Measurements from ENCODE around the gene NCS1.

Gene NCS1

DNA sequence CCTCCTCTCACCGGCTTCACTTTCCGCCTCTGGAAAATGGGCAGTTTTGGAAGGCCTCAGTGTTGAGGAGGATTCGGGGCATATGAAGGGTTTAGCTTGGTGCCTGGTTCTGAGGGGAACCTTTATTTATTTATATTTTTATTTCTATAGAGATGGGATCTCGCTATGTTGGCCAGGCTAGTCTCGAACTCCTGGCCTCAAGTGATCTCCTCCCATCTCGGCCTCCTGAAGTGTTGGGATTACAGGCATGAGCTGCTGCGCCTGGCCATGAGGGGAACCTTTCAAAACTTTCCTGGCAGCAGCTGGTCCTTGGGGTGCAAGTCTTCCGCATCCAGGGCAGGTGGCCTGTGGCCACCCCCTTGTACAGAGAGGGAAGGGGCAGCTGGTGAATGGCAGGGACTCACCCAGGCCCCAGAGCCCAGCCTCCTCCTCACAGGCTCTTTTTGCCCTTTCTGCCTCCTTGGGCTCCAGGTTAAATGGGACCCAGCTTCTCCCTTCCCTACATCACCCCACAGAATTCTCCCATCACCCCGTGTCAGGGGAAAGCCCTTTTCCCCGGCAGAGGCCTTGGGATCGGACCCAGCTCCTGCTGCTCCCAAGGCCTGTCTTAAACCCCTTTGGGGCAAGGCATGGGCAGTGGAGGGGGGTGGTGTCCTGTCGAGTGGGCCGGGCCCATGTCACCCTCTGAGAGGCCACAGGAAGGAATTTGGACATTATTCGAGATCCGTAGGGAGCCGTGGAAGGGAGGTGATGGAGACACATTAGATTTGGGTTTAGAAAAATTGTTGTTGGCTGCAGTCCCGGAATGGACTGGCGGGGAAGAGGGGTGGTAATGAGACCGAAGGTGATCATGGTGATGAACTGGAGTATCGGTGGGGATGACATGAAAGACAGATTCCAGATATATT is 5.9 kb downstream of the NCS1 start:
- DNase-seq: no peak

DNA sequence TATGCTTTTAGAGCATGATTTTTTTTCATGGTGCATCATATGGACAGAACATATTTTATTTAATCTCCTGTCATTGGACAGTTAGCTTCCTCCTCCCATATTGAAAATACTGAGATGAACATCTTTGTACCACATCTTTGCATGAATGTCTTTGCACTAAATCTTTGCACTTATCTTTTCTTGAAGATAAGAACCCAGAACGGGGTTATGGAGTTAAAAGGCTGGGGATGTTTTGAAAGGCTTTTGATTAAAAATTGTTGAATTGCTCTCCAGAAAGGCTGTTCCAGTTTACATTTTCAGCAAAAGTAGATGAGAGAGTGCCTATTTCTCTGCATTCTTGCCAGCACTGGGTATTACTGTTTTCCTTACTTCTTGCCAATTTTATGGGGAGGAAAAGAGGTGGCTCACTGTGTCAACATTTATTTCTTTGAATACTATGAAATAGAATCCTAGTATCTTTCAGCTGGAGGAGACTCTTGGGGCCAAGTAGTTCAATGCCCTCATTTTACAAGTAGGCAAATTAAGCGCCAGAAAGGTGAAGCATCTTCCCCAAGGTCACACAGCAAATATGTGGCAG is 7.2 kb downstream of the NCS1 start:
- DNase-seq: no peak

DNA sequence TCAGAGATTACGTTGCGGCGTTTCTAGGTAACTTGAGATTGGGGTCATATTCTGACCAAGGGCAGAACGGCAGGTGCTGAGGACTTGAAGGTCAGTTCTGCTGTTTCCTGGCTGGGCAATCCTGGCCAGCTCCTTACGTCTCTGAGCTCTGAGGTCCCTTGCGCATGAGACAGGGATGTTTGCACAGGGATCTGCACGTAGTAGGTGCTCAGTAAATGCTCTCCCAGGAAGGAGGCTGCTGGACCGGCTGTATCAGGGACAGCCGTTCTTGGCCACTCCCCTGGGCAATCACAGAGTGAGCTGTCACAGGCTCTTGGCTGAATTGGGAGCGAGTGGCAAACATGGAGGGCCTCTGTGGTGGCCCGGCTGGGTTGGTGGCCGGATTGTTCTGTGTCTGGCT is 8.3 kb downstream of the NCS1 start:
- no peak for DNase-seq

DNA sequence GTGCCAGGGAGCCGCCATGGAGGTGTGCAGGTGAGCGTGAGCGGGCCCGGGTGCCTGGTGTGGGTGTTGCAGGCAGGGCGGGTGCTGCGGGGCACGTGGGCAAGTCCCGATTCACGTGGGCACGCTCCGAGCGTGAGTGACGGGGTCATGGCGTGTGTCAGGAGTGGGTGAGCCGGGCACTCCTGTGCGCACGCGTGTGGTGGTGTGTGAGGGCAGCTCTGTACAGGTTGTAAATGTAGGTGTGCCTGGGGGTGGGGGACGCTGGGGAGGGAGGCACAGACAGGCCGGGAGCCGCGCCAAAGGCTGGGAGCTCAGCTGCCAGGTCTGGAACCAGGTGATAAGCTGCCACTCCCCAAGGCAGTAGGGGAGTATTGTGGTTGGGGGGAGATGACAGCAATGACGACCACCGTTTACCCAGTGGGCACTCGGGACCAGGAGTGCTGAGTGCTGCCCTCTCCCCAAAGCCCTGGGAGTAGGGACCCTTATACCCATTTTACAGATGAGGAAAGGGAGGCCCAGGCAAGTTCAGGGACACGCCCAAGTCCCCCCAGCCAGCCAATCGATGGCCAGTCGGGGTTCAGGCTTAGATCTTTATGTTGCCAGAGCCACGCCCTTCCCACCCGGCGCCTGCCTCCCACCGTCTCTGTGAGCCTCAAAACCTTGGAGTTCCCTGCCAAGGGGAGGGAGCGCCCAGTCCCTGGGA is 9.6 kb downstream of the NCS1 start:
- DNase-seq: no peak

DNA sequence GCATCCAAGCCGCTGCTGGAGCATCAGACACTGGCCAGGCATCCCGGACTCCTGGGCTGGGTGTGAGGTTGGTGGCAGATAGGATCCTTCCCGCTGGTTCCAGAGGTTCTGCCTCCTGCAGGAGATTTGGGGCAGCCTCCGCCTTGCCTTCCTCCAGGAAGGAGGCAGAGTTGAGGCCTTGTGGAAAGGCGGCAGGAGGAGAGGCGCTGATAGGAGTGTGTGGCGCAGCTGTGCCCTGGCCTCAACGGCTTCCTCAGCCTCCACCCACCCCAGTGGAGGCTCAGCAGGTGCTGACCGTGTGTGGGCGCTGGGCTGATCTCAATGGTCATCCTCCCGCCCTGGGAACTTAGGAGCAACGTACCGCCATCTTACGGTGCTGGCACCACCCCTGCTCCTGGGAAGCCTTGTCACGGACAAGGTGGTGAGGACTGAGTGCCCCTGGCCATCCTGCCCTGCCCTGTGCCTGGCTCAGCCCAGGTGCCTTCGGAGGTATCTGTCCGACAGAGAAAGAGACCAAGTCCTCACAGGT is 10.2 kb downstream of the NCS1 start:
- DNase-seq: no peak

DNA sequence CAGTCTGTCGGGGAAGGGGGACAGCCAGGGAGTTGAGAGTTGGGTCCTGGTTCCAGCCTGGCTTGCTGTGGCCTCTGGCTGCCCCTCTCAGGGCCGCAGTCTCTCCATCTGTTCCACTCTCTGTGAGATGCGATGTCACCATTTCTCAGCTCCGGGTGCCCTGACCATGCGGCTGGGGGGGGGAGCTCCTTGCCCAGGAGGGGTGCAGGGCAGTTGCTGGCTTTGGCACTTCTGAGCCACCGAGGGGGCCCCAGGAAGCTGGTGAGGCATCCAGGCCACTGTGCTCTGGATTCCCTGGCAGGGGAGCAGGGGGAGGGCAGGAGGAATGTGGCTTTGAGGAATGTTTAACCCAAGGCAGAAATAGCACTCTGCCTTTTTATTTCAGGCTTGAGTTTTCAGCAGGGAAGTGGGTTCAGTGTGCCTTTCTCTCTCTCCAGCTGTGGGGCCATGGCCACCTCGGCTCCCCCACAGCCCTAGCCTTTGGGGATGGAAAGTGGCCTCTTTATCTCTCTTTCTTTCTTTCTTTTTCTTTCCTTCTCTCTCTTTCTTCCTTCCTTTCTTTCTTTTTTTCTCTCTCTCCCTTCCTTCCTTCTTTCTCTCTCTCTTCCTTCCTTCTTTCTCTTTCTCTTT is 11.0 kb downstream of the NCS1 start:
- DNase-seq: no peak

DNA sequence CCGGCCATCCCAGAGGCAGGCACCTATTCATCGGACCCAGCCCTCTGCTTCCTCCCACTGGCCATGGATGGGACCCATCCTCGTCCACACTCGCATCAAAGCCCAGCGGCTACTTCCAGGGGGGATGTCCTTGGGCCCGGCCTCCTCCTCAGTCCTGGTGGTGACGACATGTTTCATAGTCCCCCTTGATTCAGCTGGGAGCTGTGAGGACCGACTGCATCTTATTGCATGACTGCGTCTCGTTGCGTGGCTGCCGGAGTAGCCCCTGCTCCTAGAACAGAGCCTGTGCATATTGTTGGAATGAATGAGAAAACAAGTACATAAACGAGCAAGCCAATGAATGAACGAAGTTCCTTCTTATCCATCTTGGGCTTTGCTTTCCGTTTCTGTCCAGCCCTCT is 12.8 kb downstream of the NCS1 start:
- DNase-seq: no peak

DNA sequence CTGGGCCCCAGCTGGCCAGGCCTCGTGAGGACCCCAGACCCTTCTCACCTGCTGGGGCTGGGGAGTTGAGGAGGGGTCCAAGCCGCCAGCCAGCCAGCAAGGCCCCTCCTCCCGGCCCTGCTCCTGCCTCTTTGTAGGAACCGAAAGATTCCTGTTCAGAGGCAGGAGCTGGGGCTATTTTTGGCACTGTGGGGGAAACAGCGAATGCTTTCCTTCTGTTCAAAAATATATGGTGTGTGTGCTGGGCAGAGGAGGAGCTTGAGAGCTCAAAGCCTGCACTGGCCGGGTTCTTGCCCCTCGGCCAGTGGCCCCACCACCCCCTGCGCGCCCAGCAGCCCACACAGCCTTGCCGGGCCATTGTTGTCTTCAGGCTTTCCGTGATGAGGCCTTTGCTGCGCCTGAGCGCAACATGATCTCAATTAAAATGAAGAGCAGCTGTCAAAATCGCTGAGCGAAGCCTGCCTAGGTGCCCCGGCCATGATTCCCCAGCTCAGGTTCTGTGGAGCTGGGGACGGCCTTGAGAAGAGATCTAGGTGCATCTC is 13.4 kb downstream of the NCS1 start:
- no peak for DNase-seq

DNA sequence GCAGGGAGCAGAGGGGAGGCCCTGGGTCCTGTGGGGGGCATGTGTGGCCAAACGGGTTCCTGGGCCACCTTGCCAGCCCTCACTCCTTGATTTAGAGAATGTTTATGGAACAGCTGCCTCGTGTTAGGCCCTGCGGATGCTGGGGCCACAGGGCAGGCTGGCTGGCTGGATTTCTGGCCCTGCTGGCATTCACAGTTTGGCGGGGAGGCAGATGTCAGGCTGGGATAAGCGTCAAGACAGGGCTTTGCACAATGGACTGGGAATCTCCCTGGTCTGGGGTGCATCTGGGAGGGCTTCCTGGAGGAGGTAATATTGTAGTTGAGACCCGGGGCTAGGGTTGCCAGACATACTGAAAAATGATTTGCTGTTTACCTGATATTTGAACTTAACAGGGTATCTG is 13.8 kb downstream of the NCS1 start:
- no peak for DNase-seq

DNA sequence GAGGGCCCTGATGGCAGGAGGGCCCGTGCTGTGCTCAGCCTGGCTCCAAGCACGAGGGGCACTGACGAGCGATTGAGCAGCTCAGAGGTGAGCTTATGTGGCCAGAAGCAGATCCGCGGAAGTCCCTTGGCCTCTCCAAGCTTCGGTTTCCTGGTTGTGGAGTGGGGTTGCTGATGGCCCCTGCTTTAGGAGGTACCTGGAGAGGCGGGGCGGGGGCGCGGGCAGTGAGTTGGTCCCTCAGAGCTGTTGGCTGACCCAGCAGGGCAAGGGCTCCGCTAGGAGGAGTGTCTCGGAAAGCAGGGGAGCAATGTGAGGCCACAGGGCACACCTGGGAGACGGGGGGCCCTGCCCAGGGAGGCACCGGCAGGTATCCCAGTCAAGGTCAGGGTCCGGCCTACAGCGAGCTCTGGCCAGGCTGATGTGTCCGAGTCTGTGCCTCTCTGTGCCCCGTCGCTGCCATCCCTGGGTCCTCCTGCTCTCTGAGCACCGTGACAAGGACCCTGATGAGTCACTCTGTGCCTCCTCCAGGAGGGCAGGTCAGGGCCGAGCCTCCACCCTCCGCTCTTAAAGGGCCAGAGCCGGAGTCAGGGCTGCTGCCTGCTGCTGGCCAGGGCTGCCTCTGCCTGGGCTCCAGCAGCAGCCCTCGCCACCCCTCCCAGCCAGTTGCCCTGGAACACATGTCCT is 14.8 kb downstream of the NCS1 start:
- no peak for DNase-seq

DNA sequence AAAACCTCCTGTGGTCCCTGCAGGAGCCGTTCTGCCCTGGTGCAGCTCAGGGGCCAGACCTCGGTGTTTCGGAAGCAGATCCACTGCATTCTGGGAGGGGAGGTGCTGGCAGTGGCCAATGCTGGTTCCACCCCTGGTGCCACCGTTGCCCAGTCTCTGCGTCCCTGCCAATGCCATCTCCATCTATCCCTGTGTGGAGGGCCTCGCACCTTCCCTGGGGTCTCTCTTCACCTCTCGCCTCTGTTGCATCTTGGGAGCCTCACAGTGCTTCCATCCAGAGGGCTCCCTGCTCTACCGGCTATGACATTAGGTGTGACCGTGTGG is 15.3 kb downstream of the NCS1 start:
- no peak for DNase-seq

DNA sequence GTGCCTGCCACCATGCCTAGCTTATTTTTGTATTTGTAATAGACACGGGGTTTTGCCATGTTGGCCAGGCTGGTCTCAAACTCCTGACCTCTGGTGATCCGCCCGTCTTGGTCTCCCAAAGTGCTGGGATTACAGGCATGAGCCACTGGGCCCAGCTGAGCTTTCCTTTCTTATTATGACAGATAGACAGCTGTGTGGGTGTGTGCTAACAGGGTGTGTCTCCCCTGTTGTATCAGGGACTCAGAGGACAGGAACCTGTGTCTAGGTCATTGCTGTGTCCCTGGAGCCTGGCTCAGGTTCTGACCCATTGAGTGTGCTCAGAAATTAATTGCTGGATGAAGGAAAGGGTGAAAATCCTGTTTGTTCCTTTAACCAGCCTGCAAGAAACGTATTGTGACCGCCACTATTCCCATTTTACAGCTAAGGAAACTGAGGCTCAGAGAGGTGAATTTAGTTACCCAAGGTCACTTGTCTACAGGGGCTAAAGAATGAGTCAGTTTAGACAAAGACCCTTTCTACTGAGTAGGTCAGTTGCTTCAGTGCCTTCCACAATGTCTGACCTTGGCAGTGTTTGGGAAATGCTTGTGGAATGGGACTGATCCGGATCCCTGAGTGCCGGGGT is 16.8 kb downstream of the NCS1 start:
- DNase-seq: no peak

DNA sequence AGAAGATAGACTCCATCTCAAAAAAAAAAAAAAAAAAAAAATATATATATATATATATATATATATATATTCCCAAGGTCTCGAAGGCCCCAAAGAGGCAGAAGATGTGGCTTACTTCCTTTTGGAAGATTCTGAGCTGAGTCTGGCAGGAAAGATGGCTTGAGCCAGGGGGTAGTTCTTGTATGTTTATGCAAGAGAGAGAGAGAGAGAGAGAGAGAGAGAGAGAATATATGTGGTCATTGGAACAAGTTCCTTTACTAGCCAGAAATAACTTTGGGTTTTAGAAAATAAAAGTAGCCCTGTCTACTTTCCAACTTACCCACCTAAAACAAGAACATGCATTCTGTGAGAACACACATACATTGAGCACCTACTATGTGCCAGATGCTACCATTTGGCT is 17.6 kb downstream of the NCS1 start:
- no peak for DNase-seq

DNA sequence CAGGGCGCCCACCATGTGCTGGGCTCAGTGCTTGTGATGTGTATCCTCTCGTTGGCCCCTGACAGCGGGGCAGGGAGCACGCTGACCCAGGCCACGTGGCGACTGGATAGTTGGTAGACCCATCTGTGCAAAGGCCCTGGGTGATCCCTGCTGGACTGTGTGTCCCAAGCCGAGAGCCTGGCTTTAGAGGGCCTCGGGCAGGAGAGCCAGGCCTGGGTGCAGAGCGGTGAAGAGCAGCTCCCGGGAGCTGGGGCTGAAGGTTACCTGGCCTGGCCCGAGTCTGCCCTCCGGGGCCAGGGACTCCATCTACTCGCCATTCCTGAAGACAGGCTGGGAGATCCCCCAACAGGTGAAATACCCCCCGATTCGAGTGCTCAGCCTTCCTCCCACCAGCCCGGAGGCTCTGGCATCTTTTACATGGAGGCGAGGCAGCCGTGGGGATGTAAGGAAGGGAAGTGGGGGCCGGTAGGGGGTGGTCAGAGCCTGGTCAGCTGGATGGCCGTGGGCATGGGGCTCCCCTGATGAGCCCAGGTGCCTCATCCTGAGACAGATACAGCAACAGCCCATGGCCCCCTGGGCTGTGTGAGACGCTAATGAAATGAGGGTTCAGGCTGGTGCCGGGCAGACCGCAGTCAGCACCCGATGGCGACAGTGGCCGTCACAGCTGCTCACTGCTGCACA is 19.0 kb downstream of the NCS1 start:
- DNase-seq: no peak

DNA sequence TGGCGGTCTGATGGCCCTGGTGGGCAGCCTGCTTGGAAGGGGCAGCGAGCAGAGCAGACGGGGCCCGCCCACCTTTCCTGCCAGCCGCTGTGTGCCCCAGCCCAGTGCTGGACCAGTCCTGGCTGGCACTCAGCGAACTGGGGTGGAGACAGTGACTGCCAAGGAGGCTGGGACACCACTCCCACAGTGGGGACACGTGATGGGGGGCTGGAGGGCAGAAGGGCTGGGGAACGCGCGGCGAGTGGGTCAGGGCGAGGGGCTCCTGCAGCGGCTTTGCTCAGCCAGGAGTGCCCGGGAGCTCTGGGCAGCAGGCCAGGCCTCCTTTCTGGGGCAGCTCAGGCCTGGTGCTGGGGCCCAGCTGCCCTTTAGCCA is 19.5 kb downstream of the NCS1 start:
- no peak for DNase-seq

DNA sequence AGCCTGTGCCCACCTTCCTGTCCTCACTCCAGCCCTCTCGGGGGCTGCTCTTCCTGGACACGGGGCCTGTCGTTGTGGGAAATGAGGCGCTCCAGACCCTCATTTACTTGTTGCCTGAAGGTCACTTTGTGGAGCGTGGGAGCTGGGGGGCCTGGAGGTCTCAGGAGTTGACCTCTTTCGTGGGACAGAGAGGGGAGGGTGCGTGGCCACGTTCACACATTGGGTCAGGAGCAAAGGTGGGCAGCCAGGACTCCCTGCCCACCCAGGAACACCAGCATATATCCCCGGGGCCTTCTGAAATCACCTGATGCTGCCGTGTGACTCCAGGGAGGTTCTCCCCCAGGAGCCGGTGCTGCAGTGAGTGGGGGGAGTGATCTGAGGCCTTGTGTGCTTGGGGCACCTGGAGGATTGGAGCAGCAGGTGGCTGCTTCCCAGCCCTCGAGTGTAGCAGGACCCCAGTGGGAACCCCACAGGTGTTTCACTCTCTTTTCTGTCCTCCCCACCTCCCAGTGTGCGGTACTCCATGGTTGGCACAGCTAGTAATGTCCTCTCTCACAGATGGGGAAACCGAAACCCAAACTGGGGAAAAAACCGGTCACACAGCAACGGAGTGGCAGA is 20.3 kb downstream of the NCS1 start:
- no peak for DNase-seq

DNA sequence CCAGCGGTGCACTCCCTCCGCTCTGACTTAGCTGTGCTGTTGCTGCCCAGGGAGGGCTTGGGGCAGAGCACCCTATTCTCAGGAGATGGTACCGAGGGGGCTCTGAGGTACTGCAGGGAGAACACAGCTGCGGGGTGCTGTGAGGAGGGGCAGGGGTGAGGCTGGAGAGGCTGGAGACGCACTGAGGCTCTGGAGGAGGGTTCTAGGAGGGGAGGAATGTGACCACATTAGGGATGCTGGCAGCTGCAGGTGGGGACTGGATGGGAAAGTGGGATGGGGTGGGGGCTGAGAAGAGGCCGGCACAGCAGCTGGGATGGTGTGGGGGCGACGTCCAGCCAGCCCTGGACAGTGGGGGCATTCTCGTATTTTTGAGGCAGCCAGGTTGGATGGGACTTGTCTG is 20.9 kb downstream of the NCS1 start:
- no peak for DNase-seq

DNA sequence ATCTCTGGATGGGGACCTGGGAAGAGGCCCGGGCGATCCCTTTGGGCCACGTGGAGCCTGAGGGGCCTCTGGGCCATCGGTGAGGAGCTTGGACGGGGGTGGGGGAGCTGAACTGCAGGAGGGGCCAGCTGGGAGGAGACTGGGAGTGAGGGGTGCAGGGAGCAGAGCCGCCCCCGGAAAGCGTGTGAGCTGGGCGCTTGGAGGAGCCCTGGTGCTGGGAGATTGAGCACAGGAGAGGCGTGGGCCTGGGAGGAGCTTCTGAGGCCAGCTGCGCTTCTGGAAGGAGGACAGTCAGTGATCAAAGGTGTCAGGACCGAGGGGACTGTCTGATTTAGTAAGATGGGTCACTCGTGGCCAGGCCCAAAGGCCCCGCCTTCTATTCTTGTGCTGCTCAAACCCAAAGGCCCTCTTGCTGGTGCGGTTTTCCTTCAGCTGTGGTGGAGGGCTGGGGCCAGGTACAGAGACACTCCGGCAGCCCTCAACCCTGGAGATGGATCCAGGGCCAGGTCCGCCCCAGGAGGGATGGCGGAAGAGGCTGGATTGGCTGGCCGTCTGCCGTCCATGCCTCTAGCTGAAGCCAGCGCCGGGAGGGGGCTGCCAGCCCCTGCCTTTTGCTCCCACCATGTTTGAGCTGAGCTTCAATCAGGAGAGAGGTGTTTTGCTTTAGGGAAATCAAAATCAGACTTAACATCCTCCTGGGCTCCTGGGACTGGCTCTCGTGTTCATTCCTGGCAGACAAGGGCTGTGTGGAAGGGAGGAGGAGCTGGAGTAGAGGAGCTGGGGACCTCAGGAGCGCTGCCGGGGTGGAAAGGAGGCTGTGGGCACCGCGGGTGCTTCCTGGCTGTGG is 21.6 kb downstream of the NCS1 start:
- DNase-seq: no peak

DNA sequence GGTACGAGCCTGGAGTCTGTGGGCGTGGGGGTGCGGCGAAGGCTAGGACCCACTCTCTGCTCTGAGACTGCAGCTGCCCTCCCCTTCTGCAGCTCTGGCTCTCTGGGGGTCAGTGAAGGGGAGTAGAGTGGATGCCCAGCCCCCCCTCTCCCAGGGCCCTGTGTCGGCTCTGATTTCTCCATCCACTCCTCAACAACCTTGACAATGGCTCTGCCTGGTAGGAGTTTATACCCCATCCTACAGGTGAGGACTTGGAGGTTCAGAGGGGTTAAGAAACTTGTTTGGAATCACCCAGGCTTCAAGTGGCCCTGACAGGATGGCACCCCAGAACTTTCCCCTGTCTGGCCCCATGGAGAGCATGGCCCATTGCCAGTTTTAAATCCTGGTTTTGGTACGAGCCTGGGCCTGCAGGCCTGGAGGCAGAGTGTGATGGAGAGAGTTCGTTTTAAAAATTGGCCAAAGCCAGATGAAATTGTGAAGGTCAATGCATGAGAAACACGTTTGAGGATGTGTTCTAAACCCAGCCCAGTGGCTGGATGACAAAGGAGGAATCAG is 22.3 kb downstream of the NCS1 start:
- no peak for DNase-seq

DNA sequence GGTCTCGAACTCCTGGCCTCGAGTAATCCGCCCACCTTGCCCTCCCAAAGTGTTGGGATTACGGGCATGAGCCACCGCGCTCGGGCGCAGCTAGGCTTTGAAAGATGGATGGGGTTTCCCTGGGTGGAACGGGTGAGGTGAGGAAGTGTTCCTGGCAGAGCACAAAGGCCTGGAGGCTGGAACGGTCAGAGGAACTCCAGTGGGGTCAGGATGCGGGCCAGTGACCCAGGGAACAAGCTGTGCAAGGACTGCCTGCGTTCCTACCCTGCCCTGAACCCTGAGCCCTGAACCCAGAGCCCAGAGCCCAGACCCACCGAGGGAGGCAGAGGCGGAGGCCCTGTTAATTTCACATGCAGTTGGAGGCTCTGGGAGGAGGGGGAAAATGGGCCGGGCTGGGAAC is 23.4 kb downstream of the NCS1 start:
- no peak for DNase-seq

All from CD4-positive, alpha-beta T cell treated with Interleukin-17A for 4 hours (primary cell).